Measurements from ENCODE around the gene HOXB3.

Gene HOXB3

GRCh38 chr17:48587276-48588073 lies 2.6 kb downstream of the HOXB3 start:
- POLR2A ChIA-PET, result no interaction called here

GRCh38 chr17:48586355-48587258 lies 3.4 kb downstream of the HOXB3 start:
- POLR2A ChIA-PET, result no interaction called here
- CTCF ChIA-PET, result interaction anchor here (0.6 to 3.0 kb wide), 13 partner anchors 8 to 560 kb away, joined by 3 to 18 read pairs (median 4); partner anchors contain the start of gene HOXB4
- peak; percentile 74 for DNase-seq (ENCODE audit: extremely low spot score)
- no peak for TF ChIP-seq CTCF (IDR thresholded peaks at IDR 0.05; ENCODE audit: control extremely low read depth, extremely low read depth, low read depth, missing control alignments)

More at GRCh38 chr17:48587276-48588073, 2.6 kb downstream of the HOXB3 start:
- CTCF ChIA-PET, result interaction anchor here (0.8 to 3.0 kb wide), 20 partner anchors 9 to 561 kb away, joined by 3 to 18 read pairs (median 4); partner anchors contain the start of gene HOXB4
- no peak for DNase-seq (ENCODE audit: extremely low spot score)
- TF ChIP-seq CTCF (IDR thresholded peaks at IDR 0.05; ENCODE audit: control extremely low read depth, extremely low read depth, low read depth, missing control alignments), result no peak

GRCh38 chr17:48584223-48584741 lies 5.8 kb downstream of the HOXB3 start:
- CTCF ChIA-PET, result interaction anchor here (1.0 to 1.7 kb wide), 3 partner anchors 91 to 322 kb away, joined by 3 to 5 read pairs (median 3); no protein-coding TSS in a partner anchor
- no peak for DNase-seq (ENCODE audit: extremely low spot score)
- POLR2A ChIA-PET, result no interaction called here
- no peak for TF ChIP-seq CTCF (IDR thresholded peaks at IDR 0.05; ENCODE audit: control extremely low read depth, extremely low read depth, low read depth, missing control alignments)

GRCh38 chr17:48583708-48584222 lies 6.3 kb downstream of the HOXB3 start:
- TF ChIP-seq CTCF (IDR thresholded peaks at IDR 0.05; ENCODE audit: control extremely low read depth, extremely low read depth, low read depth, missing control alignments), result no peak
- no peak for DNase-seq (ENCODE audit: extremely low spot score)
- ChIA-PET POLR2A (no interaction called here), CTCF (interaction anchor here (1.0 to 2.0 kb wide), 4 partner anchors 91 to 321 kb away, joined by 3 to 7 read pairs (median 4); no protein-coding TSS in a partner anchor)

- POLR2A ChIA-PET, result no interaction called here
- no peak for DNase-seq (ENCODE audit: extremely low spot score)
- no peak for TF ChIP-seq CTCF (IDR thresholded peaks at IDR 0.05; ENCODE audit: control extremely low read depth, extremely low read depth, low read depth, missing control alignments)
- CTCF ChIA-PET, result interaction anchor here (1.1 to 2.0 kb wide), 4 partner anchors 90 to 320 kb away, joined by 3 to 7 read pairs (median 4); no protein-coding TSS in a partner anchor
These were observed 7.3 kb downstream of the HOXB3 start for GRCh38 chr17:48582750-48583069.
